ENCODE data around the gene CCDC6. TPM values are rescaled to one million over a fixed set of nuclear protein-coding genes. Genes with fewer than 3 reads are reported as not detected.
"Not testable (repeated sequence)": the region's sequence is repeated elsewhere in the genome, so short reads cannot be mapped to it uniquely, and the experiment has no call there.

CCDC6 gene
- polyA plus RNA-seq (ENCODE audit: insufficient read length in 3 of 3): 10 to 100 TPM; 37.7 to 42.9 (median 42.1) TPM
- long read RNA-seq, donor 1, full-length matches to known transcripts: 9 of 9 reads
- long read RNA-seq, donor 1, partial matches to known transcripts: 0 of 9 reads
- long read RNA-seq, donor 1, other reads (novel, unspliced or antisense): 0 of 9 reads
- long read RNA-seq, donor 2, full-length matches to known transcripts: 13 of 18 reads
- long read RNA-seq, donor 2, partial matches to known transcripts: 5 of 18 reads
- long read RNA-seq, donor 2, other reads (novel, unspliced or antisense): 0 of 18 reads
- long read RNA-seq, donor 3, full-length matches to known transcripts: 12 of 12 reads
- long read RNA-seq, donor 3, partial matches to known transcripts: 0 of 12 reads
- long read RNA-seq, donor 3, other reads (novel, unspliced or antisense): 0 of 12 reads
- long read RNA-seq, donor 4, full-length matches to known transcripts: 11 of 11 reads
- long read RNA-seq, donor 4, partial matches to known transcripts: 0 of 11 reads
- long read RNA-seq, donor 4, other reads (novel, unspliced or antisense): 0 of 11 reads
- long read RNA-seq, donor 5, full-length matches to known transcripts: 11 of 11 reads
- long read RNA-seq, donor 5, partial matches to known transcripts: 0 of 11 reads
- long read RNA-seq, donor 5, other reads (novel, unspliced or antisense): 0 of 11 reads
- long read RNA-seq, donor 6, full-length matches to known transcripts: 13 of 13 reads
- long read RNA-seq, donor 6, partial matches to known transcripts: 0 of 13 reads
- long read RNA-seq, donor 6, other reads (novel, unspliced or antisense): 0 of 13 reads
- long read RNA-seq, donor 7, full-length matches to known transcripts: 14 of 14 reads
- long read RNA-seq, donor 7, partial matches to known transcripts: 0 of 14 reads
- long read RNA-seq, donor 7, other reads (novel, unspliced or antisense): 0 of 14 reads
- long read RNA-seq, donor 8, full-length matches to known transcripts: 6 of 6 reads
- long read RNA-seq, donor 8, partial matches to known transcripts: 0 of 6 reads
- long read RNA-seq, donor 8, other reads (novel, unspliced or antisense): 0 of 6 reads
- long read RNA-seq, donor 9, full-length matches to known transcripts: 20 of 25 reads
- long read RNA-seq, donor 9, partial matches to known transcripts: 5 of 25 reads
- long read RNA-seq, donor 9, other reads (novel, unspliced or antisense): 0 of 25 reads
- long read RNA-seq, donor 10, full-length matches to known transcripts: 13 of 13 reads
- long read RNA-seq, donor 10, partial matches to known transcripts: 0 of 13 reads
- long read RNA-seq, donor 10, other reads (novel, unspliced or antisense): 0 of 13 reads
- long read RNA-seq, donor 11, full-length matches to known transcripts: 19 of 19 reads
- long read RNA-seq, donor 11, partial matches to known transcripts: 0 of 19 reads
- long read RNA-seq, donor 11, other reads (novel, unspliced or antisense): 0 of 19 reads
- long read RNA-seq, donor 12, full-length matches to known transcripts: 18 of 23 reads
- long read RNA-seq, donor 12, partial matches to known transcripts: 5 of 23 reads
- long read RNA-seq, donor 12, other reads (novel, unspliced or antisense): 0 of 23 reads
- long read RNA-seq, donor 13, full-length matches to known transcripts: 4 of 4 reads
- long read RNA-seq, donor 13, partial matches to known transcripts: 0 of 4 reads
- long read RNA-seq, donor 13, other reads (novel, unspliced or antisense): 0 of 4 reads
- long read RNA-seq, donor 14: 0 reads
- long read RNA-seq, donor 15, full-length matches to known transcripts: 16 of 16 reads
- long read RNA-seq, donor 15, partial matches to known transcripts: 0 of 16 reads
- long read RNA-seq, donor 15, other reads (novel, unspliced or antisense): 0 of 16 reads
- long read RNA-seq, donor 16, full-length matches to known transcripts: 14 of 14 reads
- long read RNA-seq, donor 16, partial matches to known transcripts: 0 of 14 reads
- long read RNA-seq, donor 16, other reads (novel, unspliced or antisense): 0 of 14 reads

GRCh38 chr10:59906417-59907202 lies at the start of gene CCDC6:
Gene CCDC6 (minus strand): TSS chr10:59906556. CDS start chr10:59906424, 132 bp downstream.
- DNase-seq: peak; percentile 92

- DNase-seq: no peak
Observed at GRCh38 chr10:59954296-59954695, 47.9 kb upstream of the CCDC6 start.

GRCh38 chr10:59953711-59954110 lies 47.4 kb upstream of the CCDC6 start:
- not testable (repeated sequence) for DNase-seq

- DNase-seq: no peak
Observed at GRCh38 chr10:59950105-59950504, 43.7 kb upstream of the CCDC6 start.

- DNase-seq: no peak
Observed at GRCh38 chr10:59949608-59950007, 43.3 kb upstream of the CCDC6 start.

GRCh38 chr10:59945991-59946390 lies 39.6 kb upstream of the CCDC6 start:
- no peak for DNase-seq

GRCh38 chr10:59945590-59945989 lies 39.2 kb upstream of the CCDC6 start:
- no peak for DNase-seq

- DNase-seq: no peak
Observed at GRCh38 chr10:59944339-59944935, 38.1 kb upstream of the CCDC6 start.

GRCh38 chr10:59942556-59942955 lies 36.2 kb upstream of the CCDC6 start:
- no peak for DNase-seq

- no peak for DNase-seq
Observed at GRCh38 chr10:59937720-59938119, 31.4 kb upstream of the CCDC6 start.

GRCh38 chr10:59934701-59935100 lies 28.3 kb upstream of the CCDC6 start:
- no peak for DNase-seq

- DNase-seq: not testable (repeated sequence)
Observed at GRCh38 chr10:59930788-59931521, 24.6 kb upstream of the CCDC6 start.

- no peak for DNase-seq
Observed at GRCh38 chr10:59926086-59926485, 19.7 kb upstream of the CCDC6 start.

GRCh38 chr10:59922907-59923306 lies 16.6 kb upstream of the CCDC6 start:
- no peak for DNase-seq

GRCh38 chr10:59917922-59918321 lies 11.6 kb upstream of the CCDC6 start:
- DNase-seq: no peak

GRCh38 chr10:59913547-59914237 lies 7.3 kb upstream of the CCDC6 start:
- DNase-seq: no peak

GRCh38 chr10:59910867-59911266 lies 4.5 kb upstream of the CCDC6 start:
- no peak for DNase-seq

GRCh38 chr10:59909815-59910214 lies 3.5 kb upstream of the CCDC6 start:
- DNase-seq: no peak
